Ascending aorta (tissue), 2 donors: ENCODE measurements around the gene NABP1. TPM values are rescaled to one million over a fixed set of nuclear protein-coding genes. Genes with fewer than 3 reads are reported as not detected.

Experiments used
- DNase-seq, 2 donors: peaks; one replicate each; pipeline ENCODE4 v3.0.0-alpha.2; 2019; ENCODE audit warnings: low spot score in 2 of 2
- H3K27ac ChIP-seq, 2 donors: fragments of 200-600 bp; sonication (generic); one replicate each; pipeline ENCODE4 v1.5.1; 2016 to 2017; ENCODE audit warnings: mild to moderate bottlenecking in 1 of 2
- H3K27me3 ChIP-seq: fragments of 200-600 bp; sonication (generic); one replicate; pipeline ENCODE4 v1.5.1; 2017
- H3K36me3 ChIP-seq, 2 donors: fragments of 200-600 bp; sonication (generic); one replicate each; pipeline ENCODE4 v1.5.1; 2016
- H3K4me1 ChIP-seq, 2 donors: fragments of 200-600 bp; sonication (generic); one replicate each; pipeline ENCODE4 v1.5.1; 2016 to 2017; ENCODE audit warnings: mild to moderate bottlenecking in 1 of 2
- H3K4me3 ChIP-seq, 2 donors: fragments of 200-600 bp; sonication (generic); one replicate each; pipeline ENCODE4 v1.5.1; 2016 to 2017; ENCODE audit warnings: mild to moderate bottlenecking in 1 of 2
- H3K9me3 ChIP-seq, 2 donors: fragments of 200-600 bp; sonication (generic); one replicate each; pipeline ENCODE4 v1.5.1; 2016
- CTCF ChIP-seq, 3 experiments: fragments of 200-600 bp in 2 of 3; fragments of 450-650 bp in 1 of 3; sonication (generic) in 2 of 3; IDR thresholded peaks; one replicate each; pipeline ENCODE4 v1.5.1; 2016 to 2019; ENCODE audit warnings: antibody characterized with exemption in 3 of 3, mild to moderate bottlenecking in 1 of 3, moderate library complexity in 1 of 3
- intact Hi-C: fragments of 100-400 bp; cut with DNase I; formaldehyde crosslinking; loops from one replicate; pipeline ENCODE4 v1.15.1; 2023
- total RNA-seq: library from RNA; depleted of rRNA; stranded (reverse); fragments of >200 nt; gene quantifications from one replicate; pipeline ENCODE4 v1.1.0, GENCODE V29; 2016

NABP1 gene
- 38.5 TPM for total RNA-seq

GRCh38 chr2:191677646-191678436, at the start of gene NABP1:
Gene NABP1, plus strand, starts transcription at chr2:191678136. Its CDS starts 479 bp downstream, at chr2:191678615.
- H3K9me3 ChIP-seq, result no peaks in the 10 kb centered on the region
- H3K36me3 ChIP-seq, result peaks cover 0 to 5% of the 10 kb centered on the region in 2 donors
- TF ChIP-seq CTCF (IDR thresholded peaks at IDR 0.05), result no peak
- peaks cover 4 to 10% of the 10 kb centered on the region in 2 donors for H3K4me1 ChIP-seq
- peak within 1 kb of the TSS; percentile 90 to 96 for H3K27ac ChIP-seq
- intact Hi-C loops, result loop anchor here (5.0 to 10.0 kb wide), 3 partner anchors 313 to 1143 kb away; partner anchors contain the start of gene NEMP2
- peak within 1 kb of the TSS; percentile 55 to 82 for H3K4me3 ChIP-seq
- peak; percentile 95 to 99 for DNase-seq
- no peaks in the 10 kb centered on the region for H3K27me3 ChIP-seq

GRCh38 chr2:191629001-191629453, 48.9 kb upstream of the NABP1 start:
- Histone ChIP-seq H3K4me1 (no peaks in the 10 kb centered on the region), H3K4me3 (no peak overlapping the region), H3K27me3 (no peaks in the 10 kb centered on the region), H3K9me3 (no peaks in the 10 kb centered on the region), H3K27ac (no peak overlapping the region), H3K36me3 (no peaks in the 10 kb centered on the region)
- no peak for DNase-seq
- intact Hi-C loops, result no loop called here
- no peak for TF ChIP-seq CTCF (IDR thresholded peaks at IDR 0.05)

- Histone ChIP-seq H3K36me3 (no peaks in the 10 kb centered on the region), H3K9me3 (no peaks in the 10 kb centered on the region), H3K27me3 (no peaks in the 10 kb centered on the region), H3K27ac (no peak overlapping the region), H3K4me1 (no peaks in the 10 kb centered on the region), H3K4me3 (no peak overlapping the region)
- no peak for DNase-seq
- no peak for TF ChIP-seq CTCF (IDR thresholded peaks at IDR 0.05)
- intact Hi-C loops, result no loop called here
Measured at GRCh38 chr2:191629976-191630712, 47.8 kb upstream of the NABP1 start.

- DNase-seq, result no peak
- TF ChIP-seq CTCF (IDR thresholded peaks at IDR 0.05), result no peak
- Histone ChIP-seq H3K27ac (no peak overlapping the region), H3K9me3 (no peaks in the 10 kb centered on the region), H3K4me1 (peaks cover 0 to 5% of the 10 kb centered on the region in 2 donors), H3K4me3 (no peak overlapping the region), H3K27me3 (no peaks in the 10 kb centered on the region), H3K36me3 (no peaks in the 10 kb centered on the region)
- intact Hi-C loops, result no loop called here
Measured at GRCh38 chr2:191631754-191632153, 46.2 kb upstream of the NABP1 start.

- Histone ChIP-seq H3K36me3 (no peaks in the 10 kb centered on the region), H3K9me3 (no peaks in the 10 kb centered on the region), H3K4me1 (peaks cover 0 to 8% of the 10 kb centered on the region in 2 donors), H3K27ac (no peak overlapping the region), H3K4me3 (no peak overlapping the region), H3K27me3 (no peaks in the 10 kb centered on the region)
- intact Hi-C loops, result no loop called here
- TF ChIP-seq CTCF (IDR thresholded peaks at IDR 0.05), result no peak
- no peak for DNase-seq
Measured at GRCh38 chr2:191632426-191632825, 45.5 kb upstream of the NABP1 start.
